Muscle layer of duodenum (tissue), 2 donors: ENCODE measurements around the gene ARHGEF17.

Source experiments
- H3K27ac ChIP-seq: one replicate; pipeline ENCODE4 v1.7.0; 2013; ENCODE audit warnings: mild to moderate bottlenecking, low read length
- H3K27me3 ChIP-seq: one replicate; pipeline ENCODE4 v1.7.0; 2013; ENCODE audit warnings: low read depth, mild to moderate bottlenecking, control low read depth, low read length
- H3K36me3 ChIP-seq, 2 donors: one replicate each; pipeline ENCODE4 v1.7.0; 2013; ENCODE audit warnings: low read length in 2 of 2, control low read depth in 1 of 2, mild to moderate bottlenecking in 1 of 2; ENCODE audit not compliant: insufficient read depth in 2 of 2, control insufficient read depth in 1 of 2
- H3K4me1 ChIP-seq, 2 donors: one replicate each; pipeline ENCODE4 v1.7.0; 2013; ENCODE audit warnings: low read length in 2 of 2, mild to moderate bottlenecking in 2 of 2, control low read depth in 1 of 2, moderate library complexity in 1 of 2; ENCODE audit not compliant: insufficient read depth in 2 of 2, control insufficient read depth in 1 of 2
- H3K4me3 ChIP-seq, 2 donors: one replicate each; pipeline ENCODE4 v1.7.0; 2013; ENCODE audit warnings: low read length in 2 of 2, low read depth in 1 of 2, mild to moderate bottlenecking in 1 of 2
- H3K9me3 ChIP-seq, 2 donors: one replicate each; pipeline ENCODE4 v1.7.0; 2013; ENCODE audit warnings: low read length in 2 of 2, control low read depth in 1 of 2, mild to moderate bottlenecking in 1 of 2; ENCODE audit not compliant: control insufficient read depth in 1 of 2
- donor health status: healthy.

The ARHGEF17 gene

DNA sequence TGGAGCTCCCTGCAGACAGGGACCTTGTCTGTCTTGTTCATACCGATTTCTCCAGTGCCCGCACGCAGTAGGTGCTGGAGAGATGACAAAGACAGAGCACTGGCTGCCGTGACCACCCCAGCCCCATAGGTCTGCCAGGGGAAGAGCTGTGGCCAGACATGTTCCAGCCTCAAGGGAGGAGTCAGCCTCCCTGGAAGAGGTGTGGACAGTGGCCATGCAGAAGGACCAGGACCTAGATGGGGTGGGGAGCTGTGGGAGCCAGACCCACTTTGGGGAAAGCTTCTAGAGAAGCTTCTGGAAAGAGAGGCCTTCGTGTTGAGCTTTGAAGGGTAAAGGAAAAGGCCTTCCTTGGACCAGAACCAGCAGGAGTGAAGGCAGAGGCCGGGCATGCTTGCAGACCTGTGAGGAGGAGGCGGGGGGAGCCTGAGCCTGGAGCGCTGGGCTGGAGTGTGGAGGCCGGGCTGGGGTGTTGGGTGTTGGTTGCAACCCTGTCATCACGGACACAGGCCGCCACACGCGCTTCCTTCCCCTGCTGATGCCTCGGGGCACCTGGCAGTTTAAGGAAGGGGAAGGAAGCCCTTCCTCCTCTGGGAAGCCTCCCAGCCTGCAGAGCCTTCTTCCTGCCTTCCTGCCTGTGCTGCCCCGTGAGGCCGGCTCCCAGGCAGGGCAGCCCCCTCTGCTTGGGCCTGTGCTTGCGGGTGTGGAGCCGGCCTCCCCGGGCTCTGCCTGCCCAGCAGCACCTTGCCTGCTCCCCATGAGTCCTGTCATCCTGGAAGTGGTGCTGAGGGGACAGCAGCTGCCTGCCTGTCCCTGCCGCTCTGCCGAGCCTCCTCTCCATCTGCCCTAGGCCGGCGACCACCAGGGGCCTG is 80.4 kb downstream of the ARHGEF17 start:
- H3K27ac ChIP-seq, result no peak overlapping the region
- no peaks in the 10 kb centered on the region for H3K9me3 ChIP-seq
- no peaks in the 10 kb centered on the region for H3K27me3 ChIP-seq
- H3K36me3 ChIP-seq, result no peaks in the 10 kb centered on the region
- peaks cover 0 to 12% of the 10 kb centered on the region in 2 donors for H3K4me1 ChIP-seq
- no peak overlapping the region for H3K4me3 ChIP-seq

GRCh38 chr11:73389134-73389525 is 81.1 kb downstream of the ARHGEF17 start:
- Histone ChIP-seq H3K27me3 (no peaks in the 10 kb centered on the region), H3K9me3 (no peaks in the 10 kb centered on the region), H3K27ac (no peak overlapping the region), H3K4me1 (peaks cover 0 to 6% of the 10 kb centered on the region in 2 donors), H3K36me3 (no peaks in the 10 kb centered on the region), H3K4me3 (no peak overlapping the region)

- H3K36me3 ChIP-seq, result no peaks in the 10 kb centered on the region
- H3K27me3 ChIP-seq, result no peaks in the 10 kb centered on the region
- H3K27ac ChIP-seq, result no peak overlapping the region
- no peak overlapping the region for H3K4me3 ChIP-seq
- H3K4me1 ChIP-seq, result peaks cover 0 to 4% of the 10 kb centered on the region in 2 donors
- no peaks in the 10 kb centered on the region for H3K9me3 ChIP-seq
Measured at GRCh38 chr11:73389916-73390315, 81.8 kb downstream of the ARHGEF17 start.

GRCh38 chr11:73390601-73391565 is 82.8 kb downstream of the ARHGEF17 start:
- no peaks in the 10 kb centered on the region for H3K27me3 ChIP-seq
- H3K9me3 ChIP-seq, result no peaks in the 10 kb centered on the region
- no peak overlapping the region for H3K4me3 ChIP-seq
- H3K27ac ChIP-seq, result no peak overlapping the region
- H3K36me3 ChIP-seq, result no peaks in the 10 kb centered on the region
- H3K4me1 ChIP-seq, result peaks cover 0 to 4% of the 10 kb centered on the region in 2 donors

DNA sequence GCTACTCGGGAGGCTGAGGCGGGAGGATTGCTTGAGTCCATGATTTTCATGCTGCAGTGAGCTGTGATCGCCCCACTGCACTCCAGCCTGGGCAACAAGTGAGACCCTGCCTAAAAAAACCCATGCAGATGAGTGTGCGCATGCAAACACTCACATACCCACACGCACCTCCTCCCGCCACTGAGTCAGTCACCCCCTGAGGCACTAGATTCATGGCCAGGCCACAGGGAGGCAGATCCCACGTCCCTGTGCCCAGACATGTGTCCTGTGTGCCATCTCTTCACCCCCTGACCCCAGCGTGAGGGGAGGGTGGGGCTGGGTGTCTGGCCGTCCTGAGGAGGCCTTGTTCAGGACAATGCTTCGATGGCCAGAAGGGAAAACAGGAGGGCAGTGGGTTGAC is 83.6 kb downstream of the ARHGEF17 start:
- H3K36me3 ChIP-seq, result no peaks in the 10 kb centered on the region
- no peak overlapping the region for H3K4me3 ChIP-seq
- no peak overlapping the region for H3K27ac ChIP-seq
- H3K4me1 ChIP-seq, result peaks cover 0 to 4% of the 10 kb centered on the region in 2 donors
- no peaks in the 10 kb centered on the region for H3K9me3 ChIP-seq
- H3K27me3 ChIP-seq, result no peaks in the 10 kb centered on the region

GRCh38 chr11:73392108-73393010 is 84.3 kb downstream of the ARHGEF17 start:
- Histone ChIP-seq H3K27me3 (no peaks in the 10 kb centered on the region), H3K9me3 (no peaks in the 10 kb centered on the region), H3K4me1 (peaks cover 0 to 4% of the 10 kb centered on the region in 2 donors), H3K4me3 (no peak overlapping the region), H3K36me3 (no peaks in the 10 kb centered on the region), H3K27ac (no peak overlapping the region)

GRCh38 chr11:73393011-73393380 is 84.9 kb downstream of the ARHGEF17 start:
- peaks cover 0 to 4% of the 10 kb centered on the region in 2 donors for H3K4me1 ChIP-seq
- no peak overlapping the region for H3K27ac ChIP-seq

DNA sequence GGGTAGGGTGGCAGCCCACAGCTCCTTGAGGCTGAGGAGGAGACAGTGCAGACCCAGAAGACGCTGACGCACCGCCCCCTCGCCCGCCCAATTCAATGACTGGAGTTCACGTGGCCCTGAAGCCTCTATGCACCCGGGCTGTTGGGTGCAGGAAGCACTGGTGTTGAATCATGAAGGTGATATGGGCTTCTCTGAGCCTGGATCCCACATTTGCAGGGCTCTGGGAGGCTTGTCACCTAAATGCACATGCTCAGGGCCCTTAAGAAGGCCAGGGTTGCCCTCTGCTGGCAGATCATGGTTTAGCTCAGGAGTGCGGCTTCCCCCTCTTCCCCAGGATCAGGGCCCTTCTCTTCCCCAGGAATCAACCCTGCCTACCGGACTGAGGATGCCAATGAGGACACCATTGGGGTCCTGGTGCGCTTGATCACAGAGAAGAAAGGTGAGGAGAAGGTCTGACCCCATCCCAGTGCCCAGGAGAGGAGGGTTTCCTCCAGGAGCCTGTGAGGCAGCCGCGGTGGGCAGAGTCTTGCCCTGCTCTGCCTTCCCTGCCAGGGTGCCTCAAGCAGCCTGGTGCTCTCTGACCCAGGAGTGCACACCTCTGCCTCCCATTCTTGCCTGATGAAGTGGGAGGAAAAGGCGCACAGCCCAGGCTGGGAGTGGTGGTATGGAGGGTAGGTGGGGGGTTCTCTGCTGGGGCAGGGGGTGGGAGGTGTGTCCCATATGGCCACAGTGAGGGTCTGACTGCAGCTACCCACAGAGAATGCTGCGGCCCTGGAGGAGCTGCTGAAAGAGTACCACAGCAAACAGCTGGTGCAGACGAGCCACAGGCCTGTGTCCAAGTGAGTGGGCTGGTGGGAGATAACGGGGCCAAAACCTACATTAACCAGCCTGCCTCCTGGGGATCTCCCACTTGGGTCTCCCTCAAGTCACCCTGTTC is 85.7 kb downstream of the ARHGEF17 start:
- H3K4me3 ChIP-seq, result no peak overlapping the region
- H3K4me1 ChIP-seq, result peaks cover 0 to under 1% of the 10 kb centered on the region in 2 donors
- H3K27me3 ChIP-seq, result no peaks in the 10 kb centered on the region
- no peaks in the 10 kb centered on the region for H3K9me3 ChIP-seq
- H3K36me3 ChIP-seq, result no peaks in the 10 kb centered on the region
- H3K27ac ChIP-seq, result no peak overlapping the region

More at GRCh38 chr11:73393011-73393380, 84.9 kb downstream of the ARHGEF17 start:
- Histone ChIP-seq H3K36me3 (no peaks in the 10 kb centered on the region), H3K9me3 (no peaks in the 10 kb centered on the region), H3K27me3 (no peaks in the 10 kb centered on the region), H3K4me3 (no peak overlapping the region)

- H3K4me1 ChIP-seq, result no peaks in the 10 kb centered on the region
- no peaks in the 10 kb centered on the region for H3K9me3 ChIP-seq
- H3K27me3 ChIP-seq, result no peaks in the 10 kb centered on the region
- no peak overlapping the region for H3K4me3 ChIP-seq
- H3K36me3 ChIP-seq, result no peaks in the 10 kb centered on the region
- no peak overlapping the region for H3K27ac ChIP-seq
Measured at GRCh38 chr11:73394416-73395296, 86.6 kb downstream of the ARHGEF17 start.
